CD14-positive monocyte (primary cell): Measurements from ENCODE around the gene IMPA2. TPM values are rescaled to one million over a fixed set of nuclear protein-coding genes. Genes with fewer than 3 reads are reported as not detected.

Experiments used
- DNase-seq, 3 donors: peaks; one replicate each; pipeline ENCODE4 v3.0.0-alpha.2; 2011 to 2022
- H2AFZ ChIP-seq: 2 replicates; pipeline ENCODE4 v1.6.0; 2012; ENCODE audit warnings: mild to moderate bottlenecking, low read depth, low read length, inconsistent platforms; ENCODE audit not compliant: insufficient read depth, poor library complexity, severe bottlenecking
- H3K27ac ChIP-seq, 2 donors: 1 replicate in 1 of 2; 2 replicates in 1 of 2; pipeline ENCODE4 v1.5.1; 2012 to 2013; ENCODE audit warnings: low read length in 2 of 2, control low read depth in 1 of 2, inconsistent platforms in 1 of 2, low read depth in 1 of 2, mild to moderate bottlenecking in 1 of 2
- H3K27me3 ChIP-seq, 2 donors: one replicate each; pipeline versions ENCODE4 v1.6.0 to v1.6.1; 2011 to 2013; ENCODE audit warnings: low read length in 2 of 2; ENCODE audit not compliant: control insufficient read depth in 2 of 2, insufficient read depth in 2 of 2
- H3K36me3 ChIP-seq, 2 donors: replicated peaks in 1 of 2; 1 replicate in 1 of 2; 2 replicates in 1 of 2; pipeline versions ENCODE4 v1.5.1 to v1.6.1; 2012 to 2013; ENCODE audit warnings: low read length in 2 of 2, control low read depth in 1 of 2, inconsistent platforms in 1 of 2, mild to moderate bottlenecking in 1 of 2; ENCODE audit not compliant: insufficient read depth in 2 of 2, control insufficient read depth in 1 of 2
- H3K4me1 ChIP-seq, 2 donors: 1 replicate in 1 of 2; 2 replicates in 1 of 2; pipeline versions ENCODE4 v1.5.1 to v1.6.1; 2012 to 2013; ENCODE audit warnings: low read length in 2 of 2, control low read depth in 1 of 2, inconsistent platforms in 1 of 2, mild to moderate bottlenecking in 1 of 2, moderate library complexity in 1 of 2; ENCODE audit not compliant: insufficient read depth in 2 of 2, control insufficient read depth in 1 of 2
- H3K4me2 ChIP-seq: replicated peaks from 2 replicates; pipeline ENCODE3; 2012; ENCODE audit warnings: low read length, moderate library complexity, mild to moderate bottlenecking; ENCODE audit not compliant: poor library complexity, severe bottlenecking; ENCODE audit errors: extremely low read depth
- H3K4me3 ChIP-seq, 3 experiments: fragments of 200-600 bp in 1 of 3; sonication (generic) in 1 of 3; replicated peaks in 1 of 3; 1 replicate in 2 of 3; 2 replicates in 1 of 3; pipeline ENCODE4 v1.5.1; 2011 to 2013; ENCODE audit warnings: low read length in 3 of 3, mild to moderate bottlenecking in 3 of 3, control low read depth in 2 of 3, low read depth in 2 of 3, inconsistent platforms in 1 of 3, moderate library complexity in 1 of 3
- H3K79me2 ChIP-seq: 2 replicates; pipeline ENCODE4 v1.6.0; 2012; ENCODE audit warnings: mild to moderate bottlenecking, control low read depth, inconsistent platforms, low read length, moderate library complexity; ENCODE audit not compliant: insufficient read depth
- H3K9ac ChIP-seq: 2 replicates; pipeline ENCODE4 v1.6.0; 2017; ENCODE audit warnings: low read length, mild to moderate bottlenecking; ENCODE audit not compliant: insufficient read depth, poor library complexity, severe bottlenecking
- H3K9me3 ChIP-seq, 2 donors: replicated peaks in 1 of 2; 1 replicate in 1 of 2; 2 replicates in 1 of 2; pipeline versions ENCODE4 v1.5.1 to v1.6.1; 2012 to 2013; ENCODE audit warnings: low read length in 2 of 2, control low read depth in 1 of 2; ENCODE audit not compliant: control insufficient read depth in 1 of 2, insufficient read depth in 1 of 2
- H4K20me1 ChIP-seq: 2 replicates; pipeline ENCODE4 v1.6.0; 2012; ENCODE audit warnings: mild to moderate bottlenecking, low read length, control low read depth, moderate library complexity; ENCODE audit not compliant: insufficient read depth
- H3K27ac Mint-ChIP-seq, 7 donors: one replicate each; pipeline ENCODE4 v1.8.0; 2020; ENCODE audit warnings: mild to moderate bottlenecking in 7 of 7, mixed read lengths in 7 of 7, moderate library complexity in 6 of 7, inconsistent platforms in 2 of 7
- H3K27me3 Mint-ChIP-seq, 3 donors: one replicate each; pipeline ENCODE4 v1.8.0; 2021 to 2022; ENCODE audit warnings: low read depth in 3 of 3, mild to moderate bottlenecking in 3 of 3, mixed read lengths in 3 of 3, moderate library complexity in 3 of 3, inconsistent platforms in 1 of 3
- H3K36me3 Mint-ChIP-seq, 2 donors: one replicate each; pipeline ENCODE4 v1.8.0; 2020; ENCODE audit warnings: mixed read lengths in 2 of 2, inconsistent platforms in 1 of 2, mild to moderate bottlenecking in 1 of 2
- H3K4me1 Mint-ChIP-seq: one replicate; pipeline ENCODE4 v1.8.0; 2020; ENCODE audit warnings: mild to moderate bottlenecking, mixed read lengths
- H3K4me3 Mint-ChIP-seq, 2 donors: one replicate each; pipeline ENCODE4 v1.8.0; 2020; ENCODE audit warnings: mild to moderate bottlenecking in 2 of 2, mixed read lengths in 2 of 2, moderate library complexity in 1 of 2
- H3K9me3 Mint-ChIP-seq, 7 donors: one replicate each; pipeline ENCODE4 v1.8.0; 2020 to 2022; ENCODE audit warnings: mixed read lengths in 7 of 7, mild to moderate bottlenecking in 6 of 7, moderate library complexity in 6 of 7, inconsistent platforms in 2 of 7
- CTCF ChIP-seq: fragments of 200-600 bp; IDR thresholded peaks from one replicate; pipeline ENCODE4 v1.8.0; 2022; ENCODE audit warnings: antibody characterized with exemption, mild to moderate bottlenecking
- WGBS: methylation state at CpG from one replicate; pipeline ENCODE4 v1.1.5; 2013; ENCODE audit warnings: missing lambda C conversion rate; ENCODE audit not compliant: insufficient coverage; 5-methylcytosine and 5-hydroxymethylcytosine counted together
- intact Hi-C, 2 donors: fragments of 100-400 bp; cut with micrococcal nuclease; formaldehyde crosslinking; loops; one replicate each; pipeline versions ENCODE4 v1.15.0 to v1.15.1; 2023
- polyA plus RNA-seq, 3 donors: library from polyadenylated mRNA; depleted of rRNA in 1 of 3; unstranded in 2 of 3; stranded (reverse) in 1 of 3; fragments of 300-500 nt in 2 of 3; fragments of >200 nt in 1 of 3; fragmentation: Illumina TruSeq in 2 of 3; gene quantifications; 1 replicate in 2 of 3; 2 replicates in 1 of 3; pipeline ENCODE4 v1.2.3, GENCODE V29; 2012 to 2021

The IMPA2 gene
- polyA plus RNA-seq, 3 donors: 97.4 to 186 (median 145) TPM

- Histone ChIP-seq H2AFZ (no peak overlapping the region), H3K9ac (no peak overlapping the region), H3K9me3 (peaks cover 21 to 25% of the 10 kb centered on the region in 2 donors), H3K36me3 (no peaks in the 10 kb centered on the region), H3K4me3 (no peak overlapping the region), H3K79me2 (no peaks in the 10 kb centered on the region), H4K20me1 (no peaks in the 10 kb centered on the region), H3K4me2 (no peak overlapping the region), H3K27ac (no peak overlapping the region), H3K27me3 (no peaks in the 10 kb centered on the region), H3K4me1 (no peaks in the 10 kb centered on the region)
- TF ChIP-seq CTCF: no peak
- Mint-ChIP-seq H3K4me3 (no peak overlapping the region), H3K27ac (no peak overlapping the region), H3K9me3 (peaks cover 17 to 33% (median 27%) of the 10 kb centered on the region in 7 donors), H3K27me3 (peaks cover 0 to 2% (median 0%) of the 10 kb centered on the region in 3 donors), H3K36me3 (peaks cover 0 to 4% of the 10 kb centered on the region in 2 donors), H3K4me1 (no peaks in the 10 kb centered on the region)
- WGBS: 86% methylated on average over 7 of the region's 17 CpGs
- DNase-seq: no peak
- intact Hi-C loops: no loop called here
Measured at GRCh38 chr18:11960743-11961380, 20.4 kb upstream of the IMPA2 start.

GRCh38 chr18:11962597-11962996, 18.7 kb upstream of the IMPA2 start:
- Histone ChIP-seq H2AFZ (no peak overlapping the region), H3K4me3 (no peak overlapping the region), H3K4me1 (no peaks in the 10 kb centered on the region), H3K27ac (no peak overlapping the region), H3K9ac (no peak overlapping the region), H3K36me3 (no peaks in the 10 kb centered on the region), H3K4me2 (no peak overlapping the region), H4K20me1 (no peaks in the 10 kb centered on the region), H3K27me3 (no peaks in the 10 kb centered on the region), H3K79me2 (no peaks in the 10 kb centered on the region), H3K9me3 (peaks cover 8 to 11% of the 10 kb centered on the region in 2 donors)
- no peak for DNase-seq
- intact Hi-C loops: no loop called here
- Mint-ChIP-seq H3K27me3 (peaks cover 0 to 2% (median 2%) of the 10 kb centered on the region in 3 donors), H3K9me3 (peaks cover 8 to 19% (median 13%) of the 10 kb centered on the region in 7 donors), H3K27ac (no peak overlapping the region), H3K4me3 (no peak overlapping the region), H3K36me3 (peaks cover 0 to 3% of the 10 kb centered on the region in 2 donors), H3K4me1 (no peaks in the 10 kb centered on the region)
- no peak for TF ChIP-seq CTCF
- WGBS: no CpG with 5 or more reads among the region's 1 CpG
